NCI-H1436 treated with DMSO at 0.1 percent for 48 hours (cell line): ENCODE data around the gene SEMG1.

Experiments used
- DNase-seq: peaks from one replicate; lab custom pipeline; 2025; lab: John Stamatoyannopoulos, UW

The SEMG1 gene

GRCh38 chr20:45221076-45221475, 14.2 kb downstream of the SEMG1 start, which contains the start of gene SEMG2:
SEMG2 (plus strand) TSS chr20:45221373; CDS start chr20:45221390, 17 bp downstream.
- no peak for DNase-seq

- DNase-seq = no peak
Observed at GRCh38 chr20:45223136-45223535, 16.3 kb downstream of the SEMG1 start.

- DNase-seq = no peak
Observed at GRCh38 chr20:45226287-45226686, 19.5 kb downstream of the SEMG1 start.

DNA sequence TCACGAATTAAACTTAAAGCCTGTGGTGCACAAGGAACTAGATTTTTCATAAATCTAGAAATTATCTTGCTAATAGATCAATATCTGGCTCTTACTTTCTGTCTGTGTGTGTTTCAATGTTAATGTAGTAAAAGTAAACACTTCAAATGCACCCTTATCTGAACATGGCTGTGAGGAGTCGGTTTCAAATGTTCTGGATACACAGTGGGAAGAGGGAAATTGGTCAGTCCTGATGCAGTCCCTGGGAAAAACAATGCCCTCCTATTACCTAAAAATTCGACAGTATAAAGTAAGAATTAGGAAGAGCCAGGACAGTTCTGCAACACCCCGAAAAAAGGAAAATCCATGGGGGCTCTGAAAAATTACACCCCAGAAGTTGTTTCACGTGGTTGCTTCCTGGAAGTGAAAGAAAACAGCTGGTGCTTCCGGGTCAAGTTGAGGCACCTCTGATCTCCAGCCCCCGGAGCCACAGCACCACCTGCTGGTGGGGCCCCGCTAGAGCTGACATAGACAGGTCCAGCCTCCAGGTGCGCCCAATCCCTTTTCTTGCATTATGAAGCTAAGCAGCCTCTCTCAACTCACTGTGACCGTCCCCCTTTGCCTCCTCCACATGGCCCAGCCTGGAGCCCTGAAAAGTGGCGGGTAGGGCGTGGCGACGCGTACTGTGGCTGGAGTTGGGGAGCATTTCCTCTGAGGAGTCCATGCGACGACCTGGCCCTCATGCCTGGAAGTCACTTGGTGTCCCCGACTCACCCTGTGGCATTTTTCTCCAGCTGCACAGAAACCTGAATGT, 22.6 kb downstream of the SEMG1 start:
- no peak for DNase-seq

GRCh38 chr20:45230631-45231030, 23.8 kb downstream of the SEMG1 start:
- no peak for DNase-seq

DNA sequence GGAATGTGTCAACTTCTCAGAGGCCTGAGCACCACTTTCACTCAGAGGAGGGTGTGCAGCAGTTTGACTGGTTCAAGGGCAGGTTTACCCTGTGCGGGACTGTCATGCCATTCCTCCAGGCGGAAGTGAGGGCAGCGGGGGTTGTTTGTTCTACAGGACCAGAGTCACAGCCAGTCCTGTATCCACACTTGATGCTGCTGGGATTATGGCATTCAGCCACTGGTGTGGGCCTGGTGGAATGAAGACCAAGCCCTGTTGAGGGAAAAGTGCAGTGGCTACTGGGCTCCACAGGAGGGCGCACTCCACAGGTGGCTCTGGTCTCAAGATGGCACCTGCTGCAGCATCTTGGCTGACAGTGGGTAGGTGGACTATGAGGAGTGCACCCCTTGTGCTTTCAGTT, 29.2 kb downstream of the SEMG1 start:
- no peak for DNase-seq

- DNase-seq = no peak
Observed at GRCh38 chr20:45238139-45238538, 31.3 kb downstream of the SEMG1 start.

DNA sequence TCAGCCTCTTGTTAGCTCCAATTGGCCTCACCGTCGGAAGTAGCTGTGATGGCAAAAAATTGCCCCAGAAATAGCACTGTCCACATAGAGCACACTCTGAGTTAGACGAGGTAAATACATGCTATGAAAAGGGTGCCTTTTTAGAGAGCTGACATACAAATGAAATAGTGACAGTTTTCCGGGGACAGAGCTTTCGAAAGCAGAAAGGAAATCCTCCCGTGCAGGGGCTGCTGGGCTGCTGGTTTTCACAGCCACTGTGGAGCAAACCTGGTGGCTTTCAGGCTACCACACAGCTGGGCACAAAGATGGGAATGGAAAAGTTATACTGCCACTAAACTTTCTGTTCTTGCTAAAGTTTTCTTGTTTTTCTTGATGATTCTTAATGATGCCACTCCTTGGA, 39.3 kb downstream of the SEMG1 start:
- DNase-seq = no peak

DNA sequence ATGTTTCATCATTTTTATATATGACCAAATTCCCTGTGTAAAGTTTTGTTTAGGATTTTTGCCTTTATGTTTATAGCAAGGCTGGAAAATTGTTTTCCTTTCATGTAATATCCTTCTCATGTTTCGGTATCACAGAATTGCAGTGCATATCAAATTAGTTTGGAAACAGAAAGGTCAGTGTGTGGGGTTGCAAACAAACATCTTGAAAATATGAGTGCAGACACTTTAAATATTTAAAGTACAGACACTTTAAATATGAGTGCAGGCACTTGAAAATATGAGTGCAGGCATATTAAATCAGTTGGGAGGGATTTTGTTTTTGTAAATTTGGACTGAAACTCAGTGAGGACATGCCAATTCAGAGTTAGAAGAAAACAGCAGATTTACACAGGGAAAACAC, 41.0 kb downstream of the SEMG1 start:
- DNase-seq = no peak

GRCh38 chr20:45248609-45249008, 41.8 kb downstream of the SEMG1 start:
- no peak for DNase-seq

DNA sequence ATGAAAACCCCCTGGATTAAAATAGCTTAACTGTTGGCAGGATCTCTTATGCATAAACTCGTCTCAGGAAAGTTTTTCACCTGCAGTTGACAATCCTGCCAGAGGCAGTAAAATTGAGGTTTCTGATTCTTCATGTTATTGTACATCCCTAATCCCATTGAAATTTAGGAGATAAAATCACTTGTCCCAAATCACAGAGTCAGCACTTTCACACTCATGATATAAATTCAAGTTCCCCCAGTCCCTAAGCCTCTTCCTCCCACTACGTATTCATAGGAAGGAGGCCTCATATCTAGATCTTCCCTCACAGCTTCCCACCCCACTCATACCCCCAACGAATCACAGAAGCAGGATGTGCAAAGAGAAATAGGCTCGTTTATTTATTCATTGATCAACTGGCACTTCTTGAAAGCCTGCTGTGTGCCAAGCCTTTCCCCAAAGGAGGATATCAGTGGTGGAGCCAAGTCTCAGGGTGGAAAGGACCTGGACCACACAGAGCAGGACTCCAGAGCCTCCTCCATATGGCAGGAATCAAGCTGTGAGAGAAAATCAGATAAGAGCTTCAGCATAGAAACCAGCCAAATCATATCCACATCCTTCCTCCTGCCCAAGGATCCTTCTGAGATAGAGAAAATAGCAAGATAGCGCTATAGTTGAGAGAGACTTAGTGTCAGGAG, 45.2 kb downstream of the SEMG1 start:
- DNase-seq = no peak

DNA sequence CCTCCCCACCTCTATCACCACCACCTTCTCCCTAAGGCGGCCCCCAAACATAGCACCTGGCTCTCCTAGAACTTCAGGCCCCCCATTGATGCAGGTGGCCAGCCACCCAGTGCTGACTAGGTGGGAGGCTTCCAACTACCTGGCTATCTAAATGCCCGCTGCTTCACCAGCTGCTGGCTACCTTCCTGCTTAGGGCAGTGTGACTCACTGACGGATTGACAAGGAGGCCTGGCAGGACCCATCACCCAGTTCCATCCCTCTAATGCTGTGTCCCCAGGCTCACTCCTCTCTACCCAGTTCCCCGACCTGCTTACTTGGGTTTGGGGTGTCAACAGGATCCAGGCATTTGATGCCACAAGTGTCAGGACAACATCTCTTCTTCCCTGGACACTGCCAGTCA, 46.4 kb downstream of the SEMG1 start:
- no peak for DNase-seq

DNA sequence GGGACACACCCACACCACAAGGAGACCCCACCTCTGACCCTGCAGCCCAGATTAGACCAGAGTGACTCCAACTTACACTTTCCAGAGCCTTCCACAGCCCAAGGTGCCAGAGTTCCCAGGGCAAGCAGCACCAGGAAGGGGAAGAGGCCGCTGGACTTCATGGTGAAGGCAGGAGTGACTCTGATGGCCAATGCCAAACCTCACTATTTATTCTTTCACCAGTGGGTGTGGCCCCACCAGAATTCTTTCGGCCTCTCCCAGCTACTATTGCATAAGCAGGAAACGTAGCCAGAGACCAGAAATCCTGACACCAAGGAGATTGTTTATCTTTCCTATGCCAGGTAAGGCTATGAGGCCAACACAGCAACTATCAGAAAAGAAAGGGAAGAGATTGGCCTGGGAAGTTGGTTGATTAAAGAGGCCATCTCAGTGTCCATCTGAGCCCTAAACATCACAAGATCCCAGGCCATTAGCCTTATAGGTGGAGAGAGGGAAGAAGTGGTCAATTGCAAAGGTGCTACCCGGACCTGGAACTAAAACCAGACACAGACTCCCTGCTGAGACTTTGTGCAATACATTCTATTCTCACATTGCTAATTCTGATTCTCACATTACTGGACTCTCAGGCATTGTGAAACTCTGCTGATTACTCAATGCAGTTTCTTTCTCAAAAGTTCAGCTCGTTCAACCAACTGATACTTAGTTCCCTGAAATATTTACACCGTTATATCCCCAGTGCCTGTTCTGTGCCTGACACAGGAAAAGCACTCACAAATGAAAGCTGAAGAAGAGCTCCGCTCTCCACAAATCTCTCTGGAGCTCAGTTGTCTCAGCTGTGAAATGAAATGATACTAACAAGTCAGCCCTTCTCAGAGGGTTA, 47.8 kb downstream of the SEMG1 start, which contains the start of gene SLPI:
TSS of gene SLPI (minus strand) at position 182 of the 880 bp plus-strand sequence. CDS start at position 161, 21 bp downstream.
- DNase-seq = no peak

DNA sequence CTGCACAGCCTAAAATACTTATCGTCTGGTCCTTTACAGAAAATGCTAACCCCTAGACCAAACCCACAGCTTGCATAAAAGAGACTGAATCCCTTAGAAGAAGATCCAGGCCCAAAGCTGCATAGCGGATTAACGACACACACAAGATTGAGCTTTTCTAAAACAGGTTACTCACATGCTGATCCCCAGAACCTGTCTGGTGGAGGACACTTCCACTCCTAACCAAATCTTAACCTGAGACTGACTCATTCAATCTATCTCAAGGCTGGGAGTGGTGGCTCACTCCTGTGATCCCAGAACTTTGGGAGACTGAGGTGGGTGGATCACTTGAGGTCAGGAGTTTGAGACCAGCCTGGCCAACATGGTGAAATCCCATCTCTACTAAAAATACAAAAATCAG, 50.3 kb downstream of the SEMG1 start:
- DNase-seq = no peak

- DNase-seq = no peak
Observed at GRCh38 chr20:45257711-45258110, 50.9 kb downstream of the SEMG1 start.

GRCh38 chr20:45258259-45258658, 51.4 kb downstream of the SEMG1 start:
- DNase-seq = no peak

- DNase-seq = no peak
Observed at GRCh38 chr20:45258664-45259063, 51.8 kb downstream of the SEMG1 start.
